Tibial nerve (tissue), 4 donors: ENCODE results near the gene CD81. TPM values are rescaled to one million over a fixed set of nuclear protein-coding genes. Genes with fewer than 3 reads are reported as not detected.

Experiments
- DNase-seq, 2 donors: peaks; one replicate each; pipeline ENCODE4 v3.0.0-alpha.2; 2019; ENCODE audit warnings: low spot score in 2 of 2
- H3K27ac ChIP-seq, 4 donors: fragments of 200-600 bp; sonication (generic) in 3 of 4; one replicate each; pipeline ENCODE4 v1.5.1; 2017 to 2019; ENCODE audit warnings: mild to moderate bottlenecking in 1 of 4
- H3K27me3 ChIP-seq, 2 donors: fragments of 200-600 bp; sonication (generic) in 1 of 2; one replicate each; pipeline versions ENCODE4 v1.5.1 to v1.6.0; 2017 to 2019
- H3K36me3 ChIP-seq, 3 donors: fragments of 200-600 bp; sonication (generic); one replicate each; pipeline ENCODE4 v1.5.1; 2018 to 2019
- H3K4me1 ChIP-seq, 4 donors: fragments of 200-600 bp; sonication (generic) in 3 of 4; one replicate each; pipeline ENCODE4 v1.5.1; 2017 to 2019
- H3K4me3 ChIP-seq, 4 donors: fragments of 200-600 bp; sonication (generic) in 3 of 4; one replicate each; pipeline ENCODE4 v1.5.1; 2017 to 2019; ENCODE audit warnings: mild to moderate bottlenecking in 1 of 4, moderate library complexity in 1 of 4
- H3K9me3 ChIP-seq, 4 donors: fragments of 200-600 bp; sonication (generic) in 3 of 4; one replicate each; pipeline ENCODE4 v1.5.1; 2017 to 2019
- EP300 ChIP-seq, 2 donors: sonication (generic); formaldehyde crosslinking; IDR thresholded peaks; one replicate each; pipeline ENCODE4 v1.6.1; 2017; ENCODE audit warnings: antibody characterized with exemption in 2 of 2, mild to moderate bottlenecking in 1 of 2
- POLR2A ChIP-seq, 2 donors: fragments of 450-650 bp; IDR thresholded peaks; one replicate each; pipeline ENCODE4 v1.6.1; 2017; ENCODE audit warnings: antibody characterized with exemption in 2 of 2, mild to moderate bottlenecking in 2 of 2, moderate library complexity in 2 of 2
- WGBS, 2 donors: methylation state at CpG; one replicate each; pipeline ENCODE4 v1.1.5; 2018; 5-methylcytosine and 5-hydroxymethylcytosine counted together
- total RNA-seq, 4 donors: library from RNA; depleted of rRNA; stranded (reverse); fragments of >200 nt; gene quantifications; one replicate each; pipeline ENCODE4 v1.1.0, GENCODE V29; 2016
- TF ChIP-seq, protein P1 (sequence below), 5 experiments: fragments of 200-600 bp in 3 of 5; fragments of 450-650 bp in 2 of 5; sonication (generic) in 3 of 5; IDR thresholded peaks; one replicate each; pipeline ENCODE4 v1.5.1; 2016 to 2019; ENCODE audit warnings: antibody characterized with exemption in 5 of 5, mild to moderate bottlenecking in 3 of 5, moderate library complexity in 2 of 5

The CD81 gene
- total RNA-seq, 4 donors from 2014 or later = 650 to 822 (median 674) TPM

DNA sequence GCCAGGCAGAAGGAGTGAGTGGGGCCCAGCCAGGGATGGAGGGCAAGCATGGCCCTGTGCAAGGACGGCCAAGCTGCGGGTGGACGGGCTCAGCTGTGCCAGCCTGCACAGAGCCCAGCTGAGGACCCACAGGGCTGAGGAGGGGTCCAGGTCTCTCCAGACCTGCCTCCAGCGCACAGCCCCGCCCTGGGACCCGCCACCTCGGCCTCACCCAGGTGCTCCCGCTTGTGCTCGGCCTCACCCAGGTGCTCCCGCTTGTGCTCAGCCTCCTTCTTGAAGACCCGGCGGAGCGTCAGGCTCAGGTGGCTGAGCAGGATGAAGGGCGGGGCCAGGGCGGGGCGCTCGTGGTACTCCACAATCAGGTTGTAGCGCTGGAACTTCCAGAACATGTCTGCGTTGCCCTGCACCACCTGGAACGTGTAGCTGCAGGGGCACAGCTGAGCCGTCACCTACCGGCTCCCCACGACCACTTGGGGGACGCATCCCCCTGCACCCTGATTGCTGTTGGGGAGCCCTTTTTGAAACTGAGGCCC lies 29.8 kb downstream of the CD81 start:
- H3K36me3 ChIP-seq = peaks cover 0 to 38% (median 12%) of the 10 kb centered on the region in 3 donors
- WGBS, 2 donors = 89 to 92% methylated on average over 7 to 21 of the region's 24 CpGs
- no peak overlapping the region for H3K27ac ChIP-seq
- DNase-seq = no peak
- H3K4me3 ChIP-seq = no peak overlapping the region
- no peaks in the 10 kb centered on the region for H3K27me3 ChIP-seq
- no peaks in the 10 kb centered on the region for H3K9me3 ChIP-seq
- TF ChIP-seq EP300 (IDR thresholded peaks at IDR 0.05) (no peak), POLR2A (IDR thresholded peaks at IDR 0.05) (no peak)
- TF ChIP-seq, protein P1, sequence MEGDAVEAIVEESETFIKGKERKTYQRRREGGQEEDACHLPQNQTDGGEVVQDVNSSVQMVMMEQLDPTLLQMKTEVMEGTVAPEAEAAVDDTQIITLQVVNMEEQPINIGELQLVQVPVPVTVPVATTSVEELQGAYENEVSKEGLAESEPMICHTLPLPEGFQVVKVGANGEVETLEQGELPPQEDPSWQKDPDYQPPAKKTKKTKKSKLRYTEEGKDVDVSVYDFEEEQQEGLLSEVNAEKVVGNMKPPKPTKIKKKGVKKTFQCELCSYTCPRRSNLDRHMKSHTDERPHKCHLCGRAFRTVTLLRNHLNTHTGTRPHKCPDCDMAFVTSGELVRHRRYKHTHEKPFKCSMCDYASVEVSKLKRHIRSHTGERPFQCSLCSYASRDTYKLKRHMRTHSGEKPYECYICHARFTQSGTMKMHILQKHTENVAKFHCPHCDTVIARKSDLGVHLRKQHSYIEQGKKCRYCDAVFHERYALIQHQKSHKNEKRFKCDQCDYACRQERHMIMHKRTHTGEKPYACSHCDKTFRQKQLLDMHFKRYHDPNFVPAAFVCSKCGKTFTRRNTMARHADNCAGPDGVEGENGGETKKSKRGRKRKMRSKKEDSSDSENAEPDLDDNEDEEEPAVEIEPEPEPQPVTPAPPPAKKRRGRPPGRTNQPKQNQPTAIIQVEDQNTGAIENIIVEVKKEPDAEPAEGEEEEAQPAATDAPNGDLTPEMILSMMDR (IDR thresholded peaks at IDR 0.05) = no peak
- peaks cover 0 to 17% (median 6%) of the 10 kb centered on the region in 4 donors for H3K4me1 ChIP-seq

DNA sequence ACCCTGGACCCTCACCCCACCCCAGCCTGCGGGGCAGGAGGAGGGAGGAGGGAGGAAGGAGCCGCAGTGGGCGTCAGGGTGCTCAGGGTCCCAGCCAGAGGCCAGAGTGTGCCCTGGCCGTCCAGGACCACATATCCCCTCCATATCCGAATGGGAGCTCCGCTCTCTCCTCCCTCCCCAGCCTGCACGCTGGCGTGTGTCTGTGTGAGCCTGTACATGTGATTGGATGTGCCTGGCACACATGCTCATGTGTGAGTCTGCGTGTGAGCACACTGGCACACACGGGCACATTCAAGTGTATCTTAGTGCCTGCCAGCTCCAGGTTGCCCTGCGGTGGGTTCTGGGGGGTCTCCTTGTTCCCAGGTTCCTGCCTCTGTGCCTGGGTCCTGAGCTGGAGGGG lies 31.6 kb downstream of the CD81 start:
- no peaks in the 10 kb centered on the region for H3K9me3 ChIP-seq
- DNase-seq = no peak
- WGBS, 2 donors = 73 to 78% methylated on average over 8 to 9 of the region's 11 CpGs
- H3K4me3 ChIP-seq = no peak overlapping the region
- TF ChIP-seq, protein P1 (IDR thresholded peaks at IDR 0.05) = no peak
- TF ChIP-seq EP300 (IDR thresholded peaks at IDR 0.05) (no peak), POLR2A (IDR thresholded peaks at IDR 0.05) (no peak)
- H3K4me1 ChIP-seq = peaks cover 0 to 9% (median 2%) of the 10 kb centered on the region in 4 donors
- H3K27ac ChIP-seq = no peak overlapping the region
- H3K36me3 ChIP-seq = peaks cover 0 to 21% (median under 1%) of the 10 kb centered on the region in 3 donors
- no peaks in the 10 kb centered on the region for H3K27me3 ChIP-seq

DNA sequence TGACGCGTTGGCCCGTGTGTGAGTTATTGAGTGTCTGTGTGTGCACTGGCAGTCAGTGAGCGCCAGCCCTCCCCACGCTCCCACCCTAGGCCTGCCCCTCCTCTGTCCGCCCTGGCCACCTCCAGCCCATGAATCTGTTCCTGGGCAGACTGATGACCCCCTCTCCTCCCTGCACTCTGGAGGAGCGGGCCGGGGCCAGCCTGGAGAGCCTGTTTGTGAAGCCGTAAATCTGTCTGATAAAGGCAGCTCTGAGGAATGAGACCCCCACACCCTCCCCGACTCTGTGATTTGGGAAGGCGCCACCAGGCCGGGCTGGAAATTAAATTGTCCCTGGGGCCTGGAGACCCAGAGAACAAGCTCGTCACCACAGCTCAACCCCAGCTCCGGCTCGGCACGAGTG lies 32.0 kb downstream of the CD81 start:
- no peak for TF ChIP-seq POLR2A (IDR thresholded peaks at IDR 0.05)
- no peak for TF ChIP-seq EP300 (IDR thresholded peaks at IDR 0.05)
- TF ChIP-seq, protein P1 (IDR thresholded peaks at IDR 0.05) = no peak
- no peaks in the 10 kb centered on the region for H3K9me3 ChIP-seq
- H3K27ac ChIP-seq = no peak overlapping the region
- H3K27me3 ChIP-seq = no peaks in the 10 kb centered on the region
- peaks cover 0 to 9% (median 2%) of the 10 kb centered on the region in 4 donors for H3K4me1 ChIP-seq
- 56 to 68% methylated on average over 7 to 16 of the region's 16 CpGs for WGBS, 2 donors
- no peak overlapping the region for H3K4me3 ChIP-seq
- DNase-seq = no peak
- H3K36me3 ChIP-seq = peaks cover 0 to 16% (median 0%) of the 10 kb centered on the region in 3 donors

DNA sequence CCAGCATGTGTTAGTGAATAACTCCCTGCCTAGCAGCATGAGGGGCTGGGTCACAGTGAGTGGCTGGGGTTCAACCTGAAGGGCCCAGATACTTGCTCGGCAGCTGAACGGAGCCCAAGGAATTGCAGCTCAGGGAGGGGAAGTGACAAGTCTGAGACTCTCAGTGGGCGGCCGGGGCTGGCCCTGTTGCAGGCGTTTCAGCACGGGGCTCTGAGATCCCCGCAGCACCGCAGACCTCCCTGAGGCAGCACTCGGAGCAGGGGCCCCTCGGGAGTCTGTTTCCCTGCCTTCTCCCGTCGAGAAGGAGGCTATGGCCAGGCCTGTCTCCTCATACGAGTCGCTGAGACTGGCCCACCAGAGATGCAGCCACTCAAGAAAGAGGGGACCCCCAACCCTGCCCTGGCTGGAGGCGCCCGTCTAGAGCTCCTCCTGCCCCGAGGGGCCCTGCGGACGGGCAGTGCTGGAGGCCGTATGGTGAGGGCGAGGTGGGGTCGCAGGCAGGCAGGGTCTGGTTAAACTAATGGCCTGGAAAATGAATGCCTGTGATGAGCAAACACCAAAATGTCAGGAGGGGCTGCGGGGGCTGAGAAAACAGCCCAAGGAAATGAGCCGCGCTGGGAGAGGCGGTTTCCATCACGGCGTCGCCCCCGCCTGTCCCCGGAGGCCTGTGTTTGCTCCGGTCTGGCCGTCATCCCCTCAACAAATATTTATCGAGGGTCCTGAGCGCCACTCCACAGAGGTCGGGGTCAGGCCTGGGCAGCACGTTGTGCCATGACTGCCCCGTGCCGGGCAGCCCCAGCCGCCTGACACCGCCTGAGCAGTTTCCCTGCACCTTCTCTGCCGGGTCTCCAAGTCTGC lies 32.7 kb downstream of the CD81 start:
- no peak for DNase-seq
- H3K36me3 ChIP-seq = peaks cover 0 to 9% (median 0%) of the 10 kb centered on the region in 3 donors
- H3K9me3 ChIP-seq = no peaks in the 10 kb centered on the region
- no peak overlapping the region for H3K27ac ChIP-seq
- H3K4me1 ChIP-seq = peaks cover 0 to 9% (median 2%) of the 10 kb centered on the region in 4 donors
- WGBS, 2 donors = 28 to 36% methylated on average over 20 to 35 of the region's 42 CpGs
- TF ChIP-seq EP300 (IDR thresholded peaks at IDR 0.05) = no peak
- TF ChIP-seq, protein P1 (IDR thresholded peaks at IDR 0.05) = no peak
- H3K27me3 ChIP-seq = no peaks in the 10 kb centered on the region
- no peak overlapping the region for H3K4me3 ChIP-seq

DNA sequence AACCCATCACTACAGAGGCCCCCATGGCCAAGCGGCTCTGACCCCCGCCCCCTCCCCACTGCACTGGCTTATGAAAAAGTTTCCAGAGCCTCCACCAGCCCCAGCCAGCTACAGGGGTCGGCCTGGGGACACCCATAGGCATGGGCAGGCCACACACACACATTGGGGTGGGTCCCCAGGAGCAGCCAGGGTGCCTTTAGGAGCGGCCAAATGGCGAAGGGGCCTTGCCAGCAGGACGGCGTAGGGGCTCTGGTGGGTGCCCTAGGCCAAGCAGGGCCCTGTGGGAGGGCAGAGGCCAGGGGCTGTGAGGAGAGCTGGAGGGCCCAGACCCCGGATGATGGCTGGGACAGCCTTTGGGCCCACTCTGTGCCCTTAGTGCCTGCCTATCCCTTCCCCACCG lies 33.5 kb downstream of the CD81 start:
- 65% methylated on average over 4 to 6 of the region's 9 CpGs for WGBS, 2 donors
- Histone ChIP-seq H3K4me3 (no peak overlapping the region), H3K27ac (no peak overlapping the region), H3K27me3 (no peaks in the 10 kb centered on the region), H3K36me3 (peaks cover 0 to 1% (median 0%) of the 10 kb centered on the region in 3 donors), H3K4me1 (peaks cover 0 to 9% (median 2%) of the 10 kb centered on the region in 4 donors), H3K9me3 (no peaks in the 10 kb centered on the region)
- TF ChIP-seq POLR2A (IDR thresholded peaks at IDR 0.05) (no peak), EP300 (IDR thresholded peaks at IDR 0.05) (no peak)
- TF ChIP-seq, protein P1 (IDR thresholded peaks at IDR 0.05) = no peak
- no peak for DNase-seq
